GM23338 (cell line): ENCODE measurements around the gene ARHGAP32. TPM values are rescaled to one million over a fixed set of nuclear protein-coding genes. Genes with fewer than 3 reads are reported as not detected.

ENCODE experiments used
- ATAC-seq: fragments of 200-7000 bp; cut with Tn5 transposase; 3 replicates; pipeline ENCODE4 v1.9.1; 2020
- DNase-seq: peaks from one replicate; pipeline ENCODE4 v3.0.0-alpha.2; 2015; ENCODE audit warnings: low spot score
- H2AFZ ChIP-seq: fragments of 200-600 bp; sonication (generic); 2 replicates; pipeline ENCODE4 v1.8.0; 2016; ENCODE audit warnings: antibody characterized with exemption, mild to moderate bottlenecking, moderate library complexity
- H3F3A ChIP-seq: fragments of 200-600 bp; sonication (generic); replicated peaks from 2 replicates; pipeline ENCODE4 v1.8.0; 2017; ENCODE audit warnings: antibody characterized with exemption, mixed run types, low read depth
- H3K27ac ChIP-seq: fragments of 200-600 bp; sonication (generic); 2 replicates; pipeline ENCODE4 v1.6.1; 2016; ENCODE audit warnings: low read depth
- H3K27me3 ChIP-seq: fragments of 200-600 bp; sonication (generic); 2 replicates; pipeline ENCODE4 v1.8.0; 2016; ENCODE audit warnings: mild to moderate bottlenecking, mixed run types, moderate library complexity; ENCODE audit not compliant: insufficient read depth
- H3K36me3 ChIP-seq: fragments of 200-600 bp; sonication (generic); 2 replicates; pipeline ENCODE4 v1.8.0; 2016; ENCODE audit warnings: mild to moderate bottlenecking; ENCODE audit not compliant: insufficient read depth
- H3K4me1 ChIP-seq: fragments of 200-600 bp; sonication (generic); 2 replicates; pipeline ENCODE4 v1.8.0; 2016; ENCODE audit warnings: mild to moderate bottlenecking, moderate library complexity; ENCODE audit not compliant: insufficient read depth
- H3K4me2 ChIP-seq: fragments of 200-600 bp; sonication (generic); 2 replicates; pipeline ENCODE4 v1.7.1; 2017; ENCODE audit warnings: mixed run types
- H3K4me3 ChIP-seq: fragments of 200-600 bp; sonication (generic); 2 replicates; pipeline ENCODE4 v1.6.1; 2016; ENCODE audit warnings: mixed run types
- H3K79me2 ChIP-seq: fragments of 200-600 bp; sonication (generic); replicated peaks from 2 replicates; pipeline ENCODE4 v1.8.0; 2017; ENCODE audit warnings: mild to moderate bottlenecking; ENCODE audit not compliant: insufficient read depth
- H3K9me2 ChIP-seq: fragments of 200-600 bp; sonication (generic); 2 replicates; pipeline ENCODE4 v1.8.0; 2017; ENCODE audit not compliant: insufficient read depth
- H4K20me1 ChIP-seq: fragments of 200-600 bp; sonication (generic); replicated peaks from 2 replicates; pipeline ENCODE4 v1.8.0; 2017; ENCODE audit warnings: mild to moderate bottlenecking; ENCODE audit not compliant: insufficient read depth
- H3K27ac Mint-ChIP-seq: 2 replicates; pipeline ENCODE4 v1.8.0; 2020; ENCODE audit warnings: inconsistent platforms, mild to moderate bottlenecking, moderate library complexity, mixed read lengths
- H3K27me3 Mint-ChIP-seq: 3 replicates; pipeline ENCODE4 v1.8.0; 2022; ENCODE audit warnings: low read depth, mild to moderate bottlenecking, moderate library complexity, mixed read lengths, inconsistent platforms; ENCODE audit not compliant: insufficient read depth, poor library complexity
- H3K36me3 Mint-ChIP-seq: 3 replicates; pipeline ENCODE4 v1.8.0; 2021; ENCODE audit warnings: low read depth, mild to moderate bottlenecking, inconsistent platforms, moderate library complexity, mixed read lengths
- H3K4me1 Mint-ChIP-seq: 3 replicates; pipeline ENCODE4 v1.8.0; 2020; ENCODE audit warnings: mild to moderate bottlenecking, inconsistent platforms, mixed read lengths
- H3K4me3 Mint-ChIP-seq: 3 replicates; pipeline ENCODE4 v1.8.0; 2021; ENCODE audit warnings: moderate library complexity, mild to moderate bottlenecking, inconsistent platforms, mixed read lengths
- H3K9me3 Mint-ChIP-seq: 3 replicates; pipeline ENCODE4 v1.8.0; 2020; ENCODE audit warnings: moderate library complexity, mild to moderate bottlenecking, inconsistent platforms, mixed read lengths
- CREB1 ChIP-seq: fragments of 250-450 bp; sonication (Bioruptor Pico); IDR thresholded peaks from 2 replicates; pipeline ENCODE4 v1.5.0; 2020; ENCODE audit warnings: low read depth, mild to moderate bottlenecking, moderate library complexity
- CTCF ChIP-seq, 2 experiments: fragments of 200-600 bp in 1 of 2; sonication (generic) in 1 of 2; conservative IDR thresholded peaks; 2 replicates each; pipeline versions ENCODE4 v1.5.1 to v1.6.1; 2016 to 2017; ENCODE audit warnings: antibody characterized with exemption in 2 of 2, low read depth in 2 of 2, mild to moderate bottlenecking in 2 of 2, moderate library complexity in 1 of 2
- EZH2 ChIP-seq: fragments of 200-600 bp; sonication (generic); IDR thresholded peaks from one replicate; pipeline ENCODE4 v1.8.0; 2017; ENCODE audit warnings: antibody characterized with exemption, mild to moderate bottlenecking, low read depth; ENCODE audit not compliant: unreplicated experiment
- EZH2phosphoT487 ChIP-seq: fragments of 200-600 bp; sonication (generic); IDR thresholded peaks from one replicate; pipeline ENCODE4 v1.8.1; 2018; ENCODE audit warnings: antibody characterized with exemption; ENCODE audit not compliant: unreplicated experiment
- JUNB ChIP-seq: IDR thresholded peaks from one replicate; pipeline ENCODE4 v1.6.1; 2016; ENCODE audit warnings: antibody characterized with exemption; ENCODE audit not compliant: unreplicated experiment
- NANOG ChIP-seq: IDR thresholded peaks from 2 replicates; pipeline ENCODE4 v1.6.1; 2016; ENCODE audit warnings: antibody characterized with exemption, borderline replicate concordance
- STAT1 ChIP-seq: IDR thresholded peaks from one replicate; pipeline ENCODE4 v1.6.1; 2016; ENCODE audit warnings: antibody characterized with exemption; ENCODE audit not compliant: unreplicated experiment
- ZNF114 ChIP-seq: fragments of 250-450 bp; sonication (Bioruptor Pico); IDR thresholded peaks from 2 replicates; pipeline ENCODE4 v1.5.0; 2020; ENCODE audit warnings: mild to moderate bottlenecking, moderate library complexity
- ZNF331 ChIP-seq: fragments of 250-450 bp; sonication (Bioruptor Pico); IDR thresholded peaks from 2 replicates; pipeline ENCODE4 v1.5.0; 2020; ENCODE audit warnings: low read depth, mild to moderate bottlenecking, moderate library complexity
- polyA plus RNA-seq: library from polyadenylated mRNA; unstranded; fragments of >200 nt; fragmentation: Nextera tagmentation; extraction: Ambion mirVana; gene quantifications from 2 replicates; pipeline ENCODE4 v1.2.1, GENCODE V29; 2016
- total RNA-seq: library from RNA; depleted of rRNA; stranded (reverse); fragments of >200 nt; shearing (Covaris generic); gene quantifications from 2 replicates; pipeline ENCODE4 v1.2.3, GENCODE V29; 2014
- TF ChIP-seq, protein P1 (sequence below): fragments of 250-450 bp; sonication (Bioruptor Pico); IDR thresholded peaks from 2 replicates; pipeline ENCODE4 v1.5.0; 2020; ENCODE audit warnings: mild to moderate bottlenecking, moderate library complexity

ARHGAP32 gene
- total and polyA plus RNA-seq, 2 experiments from 2014 or later = 3.9 to 17.2 TPM

GRCh38 chr11:128961645-128962044 is 230.5 kb downstream of the ARHGAP32 start:
- Histone ChIP-seq H3K27ac (no peak overlapping the region), H3K36me3 (no peaks in the 10 kb centered on the region), H3K27me3 (no peaks in the 10 kb centered on the region), H3K4me1 (no peaks in the 10 kb centered on the region), H3K4me2 (no peak overlapping the region), H3K79me2 (no peaks in the 10 kb centered on the region), H4K20me1 (peaks cover 8% of the 10 kb centered on the region; the same call in 1 of the 2 replicates), H3K9me2 (no peaks in the 10 kb centered on the region), H3K4me3 (no peak overlapping the region), H2AFZ (no peak overlapping the region), H3F3A (no peaks in the 10 kb centered on the region)
- peaks cover 9% of the 10 kb centered on the region for H3K4me1 Mint-ChIP-seq
- no peaks in the 10 kb centered on the region for H3K9me3 Mint-ChIP-seq
- no peak overlapping the region for H3K4me3 Mint-ChIP-seq
- no peak overlapping the region for H3K27ac Mint-ChIP-seq
- no peak for ATAC-seq
- TF ChIP-seq NANOG (no peak), ZNF114 (CRISPR knock-in tag) (no peak), CREB1 (CRISPR knock-in tag) (no peak), JUNB (no peak), CTCF (conservative IDR thresholded peaks at IDR 0.05; ENCODE audit: low read depth in 2 of 2) (no peak), EZH2 (no peak), STAT1 (no peak), EZH2phosphoT487 (no peak), ZNF331 (CRISPR knock-in tag) (no peak)
- TF ChIP-seq, protein P1, sequence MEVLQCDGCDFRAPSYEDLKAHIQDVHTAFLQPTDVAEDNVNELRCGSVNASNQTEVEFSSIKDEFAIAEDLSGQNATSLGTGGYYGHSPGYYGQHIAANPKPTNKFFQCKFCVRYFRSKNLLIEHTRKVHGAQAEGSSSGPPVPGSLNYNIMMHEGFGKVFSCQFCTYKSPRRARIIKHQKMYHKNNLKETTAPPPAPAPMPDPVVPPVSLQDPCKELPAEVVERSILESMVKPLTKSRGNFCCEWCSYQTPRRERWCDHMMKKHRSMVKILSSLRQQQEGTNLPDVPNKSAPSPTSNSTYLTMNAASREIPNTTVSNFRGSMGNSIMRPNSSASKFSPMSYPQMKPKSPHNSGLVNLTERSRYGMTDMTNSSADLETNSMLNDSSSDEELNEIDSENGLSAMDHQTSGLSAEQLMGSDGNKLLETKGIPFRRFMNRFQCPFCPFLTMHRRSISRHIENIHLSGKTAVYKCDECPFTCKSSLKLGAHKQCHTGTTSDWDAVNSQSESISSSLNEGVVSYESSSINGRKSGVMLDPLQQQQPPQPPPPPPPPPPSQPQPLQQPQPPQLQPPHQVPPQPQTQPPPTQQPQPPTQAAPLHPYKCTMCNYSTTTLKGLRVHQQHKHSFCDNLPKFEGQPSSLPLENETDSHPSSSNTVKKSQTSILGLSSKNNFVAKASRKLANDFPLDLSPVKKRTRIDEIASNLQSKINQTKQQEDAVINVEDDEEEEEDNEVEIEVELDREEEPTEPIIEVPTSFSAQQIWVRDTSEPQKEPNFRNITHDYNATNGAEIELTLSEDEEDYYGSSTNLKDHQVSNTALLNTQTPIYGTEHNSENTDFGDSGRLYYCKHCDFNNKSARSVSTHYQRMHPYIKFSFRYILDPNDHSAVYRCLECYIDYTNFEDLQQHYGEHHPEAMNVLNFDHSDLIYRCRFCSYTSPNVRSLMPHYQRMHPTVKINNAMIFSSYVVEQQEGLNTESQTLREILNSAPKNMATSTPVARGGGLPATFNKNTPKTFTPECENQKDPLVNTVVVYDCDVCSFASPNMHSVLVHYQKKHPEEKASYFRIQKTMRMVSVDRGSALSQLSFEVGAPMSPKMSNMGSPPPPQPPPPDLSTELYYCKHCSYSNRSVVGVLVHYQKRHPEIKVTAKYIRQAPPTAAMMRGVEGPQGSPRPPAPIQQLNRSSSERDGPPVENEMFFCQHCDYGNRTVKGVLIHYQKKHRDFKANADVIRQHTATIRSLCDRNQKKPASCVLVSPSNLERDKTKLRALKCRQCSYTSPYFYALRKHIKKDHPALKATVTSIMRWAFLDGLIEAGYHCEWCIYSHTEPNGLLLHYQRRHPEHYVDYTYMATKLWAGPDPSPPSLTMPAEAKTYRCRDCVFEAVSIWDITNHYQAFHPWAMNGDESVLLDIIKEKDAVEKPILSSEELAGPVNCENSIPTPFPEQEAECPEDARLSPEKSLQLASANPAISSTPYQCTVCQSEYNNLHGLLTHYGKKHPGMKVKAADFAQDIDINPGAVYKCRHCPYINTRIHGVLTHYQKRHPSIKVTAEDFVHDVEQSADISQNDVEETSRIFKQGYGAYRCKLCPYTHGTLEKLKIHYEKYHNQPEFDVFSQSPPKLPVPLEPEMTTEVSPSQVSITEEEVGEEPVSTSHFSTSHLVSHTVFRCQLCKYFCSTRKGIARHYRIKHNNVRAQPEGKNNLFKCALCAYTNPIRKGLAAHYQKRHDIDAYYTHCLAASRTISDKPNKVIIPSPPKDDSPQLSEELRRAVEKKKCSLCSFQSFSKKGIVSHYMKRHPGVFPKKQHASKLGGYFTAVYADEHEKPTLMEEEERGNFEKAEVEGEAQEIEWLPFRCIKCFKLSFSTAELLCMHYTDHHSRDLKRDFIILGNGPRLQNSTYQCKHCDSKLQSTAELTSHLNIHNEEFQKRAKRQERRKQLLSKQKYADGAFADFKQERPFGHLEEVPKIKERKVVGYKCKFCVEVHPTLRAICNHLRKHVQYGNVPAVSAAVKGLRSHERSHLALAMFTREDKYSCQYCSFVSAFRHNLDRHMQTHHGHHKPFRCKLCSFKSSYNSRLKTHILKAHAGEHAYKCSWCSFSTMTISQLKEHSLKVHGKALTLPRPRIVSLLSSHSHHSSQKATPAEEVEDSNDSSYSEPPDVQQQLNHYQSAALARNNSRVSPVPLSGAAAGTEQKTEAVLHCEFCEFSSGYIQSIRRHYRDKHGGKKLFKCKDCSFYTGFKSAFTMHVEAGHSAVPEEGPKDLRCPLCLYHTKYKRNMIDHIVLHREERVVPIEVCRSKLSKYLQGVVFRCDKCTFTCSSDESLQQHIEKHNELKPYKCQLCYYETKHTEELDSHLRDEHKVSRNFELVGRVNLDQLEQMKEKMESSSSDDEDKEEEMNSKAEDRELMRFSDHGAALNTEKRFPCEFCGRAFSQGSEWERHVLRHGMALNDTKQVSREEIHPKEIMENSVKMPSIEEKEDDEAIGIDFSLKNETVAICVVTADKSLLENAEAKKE = no peak
- DNase-seq = no peak
- H3K27me3 Mint-ChIP-seq = no peaks in the 10 kb centered on the region
- H3K36me3 Mint-ChIP-seq = no peaks in the 10 kb centered on the region
